Psoas muscle (tissue), 8 donors: ENCODE measurements around the gene CXCL3. TPM values are rescaled to one million over a fixed set of nuclear protein-coding genes. Genes with fewer than 3 reads are reported as not detected.
A peak's percentile ranks its signal among the peaks of the same experiment; 100 is the strongest.

Source experiments
- ATAC-seq, 4 donors: fragments of 200-7000 bp; cut with Tn5 transposase; one replicate each; pipeline ENCODE4 v1.9.1; 2020; ENCODE audit warnings: moderate library complexity in 3 of 4, mild to moderate bottlenecking in 2 of 4
- DNase-seq, 2 donors: peaks; one replicate each; pipeline ENCODE4 v3.0.0-alpha.2; 2020
- H3K27ac ChIP-seq: fragments of 200-600 bp; one replicate; pipeline ENCODE4 v1.8.0; 2022
- H3K27me3 ChIP-seq, 3 donors: fragments of 200-600 bp in 1 of 3; one replicate each; pipeline versions ENCODE4 v1.6.1 to v1.8.0; 2013 to 2022; ENCODE audit warnings: low read length in 2 of 3, mild to moderate bottlenecking in 2 of 3, moderate library complexity in 1 of 3; ENCODE audit not compliant: insufficient read depth in 3 of 3
- H3K36me3 ChIP-seq, 2 donors: fragments of 200-600 bp in 1 of 2; one replicate each; pipeline versions ENCODE4 v1.6.1 to v1.8.0; 2013 to 2022; ENCODE audit warnings: low read depth in 1 of 2, mild to moderate bottlenecking in 1 of 2, moderate library complexity in 1 of 2; ENCODE audit not compliant: insufficient read depth in 1 of 2
- H3K4me1 ChIP-seq: fragments of 200-600 bp; one replicate; pipeline ENCODE4 v1.8.0; 2022
- H3K4me3 ChIP-seq: fragments of 200-600 bp; one replicate; pipeline ENCODE4 v1.8.0; 2022; ENCODE audit warnings: mild to moderate bottlenecking
- H3K9me3 ChIP-seq: fragments of 200-600 bp; one replicate; pipeline ENCODE4 v1.8.0; 2022
- WGBS, 3 donors: extraction: QIAGEN DNeasy Blood & Tissue Kit; methylation state at CpG; one replicate each; pipeline versions ENCODE4 v1.1.6 to v1.1.7; 2013; 5-methylcytosine and 5-hydroxymethylcytosine counted together
- intact Hi-C, 2 donors: fragments of 100-400 bp; cut with DNase I; formaldehyde crosslinking; loops; one replicate each; pipeline versions ENCODE4 v1.11.0 to v1.14.2; 2022
- polyA plus RNA-seq, 3 donors: library from polyadenylated mRNA; stranded (reverse); fragments of 200-250 nt; gene quantifications; one replicate each; pipeline ENCODE4 v1.2.3, GENCODE V29; 2013
- total RNA-seq, 4 donors: library from RNA; stranded (reverse); fragmentation: NEBNext Ultra II Directional in 2 of 4; extraction: Animal tissue kit (Norgen Biotek cat#: 25700) in 2 of 4; gene quantifications; one replicate each; pipeline versions ENCODE4 v1.2.1 to v1.2.4, GENCODE V29; 2021 to 2023
- TF ChIP-seq, protein P1 (sequence below): fragments of 200-600 bp; IDR thresholded peaks from one replicate; pipeline ENCODE4 v1.8.0; 2022; ENCODE audit warnings: antibody characterized with exemption
- donor health status: healthy with polysubstance abuse.
- donor health status: DM: no; HTN: no; CAD: no; lungs with moderate emphysema.
- donor health status: Bipolar disorder and iron deficiency.
- donor health status: healthy.
- donor health status: DM: yes; HTN: yes; CAD: no.
- donor health status: DM: no; HTN: no; CAD: no.
- donor health status: DM: no; HTN: no; CAD: no.
- donor health status: DM: yes; HTN: yes; CAD: no.

Gene CXCL3
- total and polyA plus RNA-seq, 7 donors, result 0.40 to 2.4 (median 0.63) TPM

DNA sequence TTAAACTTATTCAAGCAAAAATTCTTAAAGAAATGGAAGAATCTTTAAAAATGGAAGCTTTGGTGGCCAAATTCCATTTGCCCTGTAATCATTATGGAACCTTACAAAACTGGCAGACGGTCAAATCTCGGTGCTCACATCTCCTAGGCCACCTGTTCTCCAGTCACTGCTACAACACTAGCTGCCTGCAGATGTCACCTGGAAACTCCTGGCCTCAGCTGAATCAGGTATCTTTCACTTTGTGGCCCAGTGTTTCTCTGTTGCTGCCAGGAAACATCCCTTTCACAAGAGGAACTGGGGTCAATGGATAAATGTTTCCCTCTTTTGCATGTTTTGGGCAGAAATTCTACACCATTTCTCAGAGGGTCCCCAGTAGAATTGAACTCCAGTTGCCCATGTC lies 4.2 kb upstream of the CXCL3 start:
- no peak for ATAC-seq

DNA sequence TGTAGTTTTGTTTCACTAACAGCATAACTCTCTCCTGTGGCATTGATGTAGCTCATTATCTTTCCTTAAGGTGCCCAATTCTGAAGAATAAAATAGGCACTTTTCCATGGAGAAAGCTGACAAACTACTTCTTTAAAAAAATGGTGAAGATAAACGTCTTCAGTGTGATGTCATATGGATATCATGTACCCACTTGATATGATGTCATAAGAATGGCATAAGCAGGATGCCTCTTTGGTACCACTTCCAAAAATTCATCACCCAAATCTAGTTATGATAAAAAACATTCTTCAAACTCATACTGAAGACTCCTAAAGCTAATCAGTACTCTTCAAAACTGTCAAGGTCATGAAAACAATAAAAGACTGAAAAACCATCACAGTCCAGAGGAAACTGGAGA lies 2.9 kb upstream of the CXCL3 start:
- Histone ChIP-seq H3K9me3 (no peaks in the 10 kb centered on the region), H3K4me1 (peaks cover 5% of the 10 kb centered on the region), H3K36me3 (no peaks in the 10 kb centered on the region), H3K4me3 (no peak overlapping the region), H3K27me3 (peaks cover 0 to 24% (median 3%) of the 10 kb centered on the region in 3 donors), H3K27ac (no peak overlapping the region)
- ATAC-seq (no peak), DNase-seq (no peak)
- intact Hi-C loops, result loop anchor here in 1 of 2 donors (10.0 kb wide), 1 partner anchor 623 kb away; no protein-coding TSS in a partner anchor
- TF ChIP-seq, protein P1, sequence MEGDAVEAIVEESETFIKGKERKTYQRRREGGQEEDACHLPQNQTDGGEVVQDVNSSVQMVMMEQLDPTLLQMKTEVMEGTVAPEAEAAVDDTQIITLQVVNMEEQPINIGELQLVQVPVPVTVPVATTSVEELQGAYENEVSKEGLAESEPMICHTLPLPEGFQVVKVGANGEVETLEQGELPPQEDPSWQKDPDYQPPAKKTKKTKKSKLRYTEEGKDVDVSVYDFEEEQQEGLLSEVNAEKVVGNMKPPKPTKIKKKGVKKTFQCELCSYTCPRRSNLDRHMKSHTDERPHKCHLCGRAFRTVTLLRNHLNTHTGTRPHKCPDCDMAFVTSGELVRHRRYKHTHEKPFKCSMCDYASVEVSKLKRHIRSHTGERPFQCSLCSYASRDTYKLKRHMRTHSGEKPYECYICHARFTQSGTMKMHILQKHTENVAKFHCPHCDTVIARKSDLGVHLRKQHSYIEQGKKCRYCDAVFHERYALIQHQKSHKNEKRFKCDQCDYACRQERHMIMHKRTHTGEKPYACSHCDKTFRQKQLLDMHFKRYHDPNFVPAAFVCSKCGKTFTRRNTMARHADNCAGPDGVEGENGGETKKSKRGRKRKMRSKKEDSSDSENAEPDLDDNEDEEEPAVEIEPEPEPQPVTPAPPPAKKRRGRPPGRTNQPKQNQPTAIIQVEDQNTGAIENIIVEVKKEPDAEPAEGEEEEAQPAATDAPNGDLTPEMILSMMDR, result no peak
- WGBS, 3 donors, result 12 to 14% (median 12%) methylated on average over 1 of the region's 1 CpG

More for the DNA sequence above, 4.2 kb upstream of the CXCL3 start:
- Histone ChIP-seq H3K27ac (no peak overlapping the region), H3K9me3 (peaks cover 3% of the 10 kb centered on the region), H3K36me3 (no peaks in the 10 kb centered on the region), H3K4me1 (peaks cover 5% of the 10 kb centered on the region), H3K27me3 (peaks cover 0 to 16% (median 3%) of the 10 kb centered on the region in 3 donors), H3K4me3 (no peak overlapping the region)
- WGBS, 3 donors, result 47 to 66% (median 59%) methylated on average over 2 of the region's 2 CpGs
- intact Hi-C loops, result loop anchor here in 1 of 2 donors (10.0 kb wide), 1 partner anchor 622 kb away; no protein-coding TSS in a partner anchor
- DNase-seq, result no peak
- TF ChIP-seq, protein P1, result no peak

DNA sequence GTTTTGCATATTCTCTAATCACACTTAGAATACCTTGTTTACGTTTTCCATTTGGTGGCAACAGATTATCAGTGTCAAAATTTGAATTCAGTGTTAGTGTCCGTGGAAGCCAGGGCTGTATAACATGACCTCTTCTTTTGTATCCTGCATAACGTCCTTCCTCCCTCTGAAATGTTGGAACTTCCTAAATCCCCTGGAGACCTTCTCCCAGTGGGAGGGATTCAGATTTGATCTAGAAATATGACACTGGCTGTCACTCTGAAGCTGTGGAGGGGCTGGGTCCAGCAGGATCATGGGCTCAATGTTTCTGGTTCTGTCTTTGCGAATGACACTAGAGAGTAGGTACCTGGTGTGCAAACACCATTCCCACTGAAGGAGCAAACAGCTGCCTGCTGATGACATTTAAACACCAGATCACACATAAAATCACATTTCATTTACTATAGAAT lies 850 bp upstream of the CXCL3 start:
- Histone ChIP-seq H3K27ac (no peak overlapping the region), H3K27me3 (peaks cover 0 to 24% (median 3%) of the 10 kb centered on the region in 3 donors), H3K4me3 (peak overlapping the region; percentile 71), H3K4me1 (peaks cover 5% of the 10 kb centered on the region), H3K36me3 (no peaks in the 10 kb centered on the region), H3K9me3 (no peaks in the 10 kb centered on the region)
- TF ChIP-seq, protein P1, result no peak
- intact Hi-C loops, result loop anchor here in 1 of 2 donors (5.0 kb wide), 1 partner anchor 53 kb away; no protein-coding TSS in a partner anchor
- WGBS, 3 donors, result 6 to 11% (median 9%) methylated on average over 4 of the region's 4 CpGs
- ATAC-seq (no peak), DNase-seq (no peak)

DNA sequence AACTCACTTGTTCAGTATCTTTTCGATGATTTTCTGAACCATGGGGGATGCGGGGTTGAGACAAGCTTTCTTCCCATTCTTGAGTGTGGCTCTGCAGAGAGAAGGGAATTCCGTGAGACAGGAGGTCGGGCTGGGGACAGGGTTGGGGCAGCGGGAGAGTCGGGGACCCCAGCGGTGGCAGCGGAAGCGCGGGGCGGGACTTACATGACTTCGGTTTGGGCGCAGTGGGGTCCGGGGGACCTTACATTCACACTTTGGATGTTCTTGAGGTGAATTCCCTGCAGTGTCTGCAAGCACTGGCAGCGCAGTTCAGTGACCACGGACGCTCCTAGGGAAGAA lies 434 bp downstream of the CXCL3 start:
- H3K27me3 ChIP-seq, result peaks cover 0 to 24% (median 3%) of the 10 kb centered on the region in 3 donors
- ATAC-seq, result peak in 1 of 4 donors; percentile 25
- peak in 1 of 2 donors; percentile 14 for DNase-seq
- no peaks in the 10 kb centered on the region for H3K9me3 ChIP-seq
- TF ChIP-seq, protein P1, result no peak
- peak overlapping the region; percentile 71 for H3K4me3 ChIP-seq
- H3K27ac ChIP-seq, result no peak overlapping the region
- peaks cover 5% of the 10 kb centered on the region for H3K4me1 ChIP-seq
- 3 to 4% (median 4%) methylated on average over 17 of the region's 17 CpGs for WGBS, 3 donors
- intact Hi-C loops, result loop anchor here in 1 of 2 donors (5.0 kb wide), 1 partner anchor 54 kb away; no protein-coding TSS in a partner anchor
- no peaks in the 10 kb centered on the region for H3K36me3 ChIP-seq
